Keratinocyte (primary cell): ENCODE data around the gene HINFP. TPM values are rescaled to one million over a fixed set of nuclear protein-coding genes. Genes with fewer than 3 reads are reported as not detected.

Source experiments
- DNase-seq: peaks from one replicate; pipeline ENCODE4 v3.0.0-alpha.2; 2011; ENCODE audit warnings: low read depth, missing footprints, low spot score
- FAIRE-seq: peaks from 2 replicates; lab custom pipeline; 2011; peaks lifted over from hg19 to GRCh38; lab: Jason Lieb, UNC
- H2AFZ ChIP-seq: 2 replicates; pipeline ENCODE4 v1.6.0; 2012; ENCODE audit warnings: low read length, control low read depth, inconsistent platforms; ENCODE audit not compliant: control insufficient read depth
- H3K27ac ChIP-seq: 2 replicates; pipeline ENCODE4 v1.5.1; 2011; ENCODE audit warnings: low read length; ENCODE audit not compliant: control insufficient read depth, insufficient read depth
- H3K27me3 ChIP-seq: 3 replicates; pipeline ENCODE4 v1.6.0; 2011; ENCODE audit warnings: low read length; ENCODE audit not compliant: control insufficient read depth, insufficient read depth; ENCODE audit errors: extremely low read depth
- H3K36me3 ChIP-seq, 2 experiments: 2 replicates in 1 of 2; 3 replicates in 1 of 2; pipeline ENCODE4 v1.5.1; 2011; ENCODE audit warnings: low read length in 2 of 2, mild to moderate bottlenecking in 1 of 2; ENCODE audit not compliant: control insufficient read depth in 2 of 2, insufficient read depth in 2 of 2; ENCODE audit errors: extremely low read depth in 1 of 2
- H3K4me1 ChIP-seq: 3 replicates; pipeline ENCODE4 v1.5.1; 2011; ENCODE audit warnings: low read length; ENCODE audit not compliant: control insufficient read depth, insufficient read depth; ENCODE audit errors: extremely low read depth
- H3K4me2 ChIP-seq: 3 replicates; pipeline ENCODE4 v1.6.0; 2011; ENCODE audit warnings: low read depth, low read length; ENCODE audit not compliant: control insufficient read depth, insufficient read depth; ENCODE audit errors: extremely low read depth
- H3K4me3 ChIP-seq, 3 experiments: fragments of 200-600 bp in 1 of 3; sonication (generic) in 1 of 3; 2 replicates in 2 of 3; 3 replicates in 1 of 3; pipeline ENCODE4 v1.5.1; 2011 to 2016; ENCODE audit warnings: low read length in 3 of 3, mild to moderate bottlenecking in 3 of 3, control low read depth in 2 of 3, inconsistent platforms in 1 of 3, low read depth in 1 of 3, mixed read lengths in 1 of 3, mixed run types in 1 of 3, moderate library complexity in 1 of 3; ENCODE audit not compliant: control insufficient read depth in 2 of 3, insufficient read depth in 2 of 3; ENCODE audit errors: extremely low read depth in 1 of 3
- H3K79me2 ChIP-seq: 2 replicates; pipeline ENCODE4 v1.6.0; 2012; ENCODE audit warnings: low read length; ENCODE audit not compliant: control insufficient read depth, insufficient read depth
- H3K9ac ChIP-seq: 3 replicates; pipeline ENCODE4 v1.6.0; 2011; ENCODE audit warnings: low read length; ENCODE audit not compliant: control insufficient read depth, insufficient read depth; ENCODE audit errors: extremely low read depth
- H3K9me1 ChIP-seq: 3 replicates; pipeline ENCODE4 v1.6.0; 2011; ENCODE audit warnings: low read length; ENCODE audit not compliant: control insufficient read depth, insufficient read depth; ENCODE audit errors: extremely low read depth
- H3K9me3 ChIP-seq: 2 replicates; pipeline ENCODE4 v1.5.1; 2012; ENCODE audit warnings: low read depth, low read length; ENCODE audit not compliant: control insufficient read depth
- H4K20me1 ChIP-seq: 3 replicates; pipeline ENCODE4 v1.6.0; 2011; ENCODE audit warnings: low read length; ENCODE audit not compliant: control insufficient read depth, insufficient read depth; ENCODE audit errors: extremely low read depth
- EZH2 ChIP-seq: IDR thresholded peaks from one replicate; pipeline ENCODE4 v1.6.1; 2012; ENCODE audit warnings: inconsistent platforms, mild to moderate bottlenecking, low read length, moderate library complexity
- dilution Hi-C: fragments of 300-500 bp; cut with MboI; formaldehyde crosslinking; loops from one replicate; pipeline ENCODE4 v1.7.0; 2020; ENCODE audit warnings: low sequenced_read_pairs; ENCODE audit not compliant: extremely low pct_ligation_motif_present
- polyA plus RNA-seq, 5 experiments: library from polyadenylated mRNA; depleted of rRNA in 3 of 5; stranded (reverse) in 3 of 5; stranded (forward) in 1 of 5; unstranded in 1 of 5; fragments of >200 nt; gene quantifications; 1 replicate in 1 of 5; 2 replicates in 3 of 5; 3 replicates in 1 of 5; pipeline versions ENCODE4 v1.2.1 to v1.2.3, GENCODE V29; 2011 to 2012; ENCODE audit warnings: missing spikeins in 2 of 5, low read depth in 1 of 5, low replicate concordance in 1 of 5
- TF ChIP-seq, protein P1 (sequence below), 3 experiments: IDR thresholded peaks in 1 of 3; conservative IDR thresholded peaks in 1 of 3; optimal IDR thresholded peaks in 1 of 3; 2 replicates in 2 of 3; 3 replicates in 1 of 3; pipeline versions ENCODE3 to v1.5.1; 2011; ENCODE audit warnings: low read length in 3 of 3, mild to moderate bottlenecking in 3 of 3, moderate library complexity in 2 of 3, control low read depth in 1 of 3, inconsistent platforms in 1 of 3; ENCODE audit not compliant: insufficient read depth in 2 of 3; ENCODE audit errors: extremely low read depth in 1 of 3

Gene HINFP
- polyA plus RNA-seq, 1 donor (not counting 4 experiments of a cell fraction or from before 2014, with no cell fraction given) = 15.6 TPM

DNA sequence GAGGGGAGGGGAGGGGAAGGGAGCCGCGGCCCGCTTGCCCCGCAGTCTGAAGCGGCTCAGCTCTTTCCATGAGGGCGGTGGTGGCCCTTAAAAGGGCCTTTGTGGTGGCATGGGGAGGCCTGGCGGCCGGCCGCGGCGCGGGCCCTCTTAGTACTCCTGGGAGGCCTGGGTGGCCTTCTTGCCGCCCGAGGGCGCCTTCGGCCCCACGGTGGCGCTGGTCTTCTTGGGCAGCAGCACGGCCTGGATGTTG lies 26.6 kb upstream of the HINFP start:
- H3K9ac ChIP-seq = peak overlapping the region; percentile 81
- DNase-seq (no peak), FAIRE-seq (no peak)
- H3K36me3 ChIP-seq = peaks cover 28 to 45% of the 10 kb centered on the region in 2 experiments
- H3K79me2 ChIP-seq = peaks cover 37% of the 10 kb centered on the region
- H3K4me1 ChIP-seq = peaks cover 19% of the 10 kb centered on the region
- no peaks in the 10 kb centered on the region for H3K9me3 ChIP-seq
- H3K27me3 ChIP-seq = no peaks in the 10 kb centered on the region
- no peaks in the 10 kb centered on the region for H3K9me1 ChIP-seq
- no peak overlapping the region for H2AFZ ChIP-seq
- H3K27ac ChIP-seq = peak overlapping the region; percentile 73
- peak overlapping the region; percentile 63 for H3K4me2 ChIP-seq
- peak overlapping the region; percentile 71 to 93 (median 78) for H3K4me3 ChIP-seq
- TF ChIP-seq, protein P1, sequence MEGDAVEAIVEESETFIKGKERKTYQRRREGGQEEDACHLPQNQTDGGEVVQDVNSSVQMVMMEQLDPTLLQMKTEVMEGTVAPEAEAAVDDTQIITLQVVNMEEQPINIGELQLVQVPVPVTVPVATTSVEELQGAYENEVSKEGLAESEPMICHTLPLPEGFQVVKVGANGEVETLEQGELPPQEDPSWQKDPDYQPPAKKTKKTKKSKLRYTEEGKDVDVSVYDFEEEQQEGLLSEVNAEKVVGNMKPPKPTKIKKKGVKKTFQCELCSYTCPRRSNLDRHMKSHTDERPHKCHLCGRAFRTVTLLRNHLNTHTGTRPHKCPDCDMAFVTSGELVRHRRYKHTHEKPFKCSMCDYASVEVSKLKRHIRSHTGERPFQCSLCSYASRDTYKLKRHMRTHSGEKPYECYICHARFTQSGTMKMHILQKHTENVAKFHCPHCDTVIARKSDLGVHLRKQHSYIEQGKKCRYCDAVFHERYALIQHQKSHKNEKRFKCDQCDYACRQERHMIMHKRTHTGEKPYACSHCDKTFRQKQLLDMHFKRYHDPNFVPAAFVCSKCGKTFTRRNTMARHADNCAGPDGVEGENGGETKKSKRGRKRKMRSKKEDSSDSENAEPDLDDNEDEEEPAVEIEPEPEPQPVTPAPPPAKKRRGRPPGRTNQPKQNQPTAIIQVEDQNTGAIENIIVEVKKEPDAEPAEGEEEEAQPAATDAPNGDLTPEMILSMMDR (optimal IDR thresholded peaks at IDR 0.05 in 1 of 3, IDR thresholded peaks at IDR 0.05 in 1 of 3, conservative IDR thresholded peaks at IDR 0.05 in 1 of 3; ENCODE audit: extremely low read depth in 1 of 3, insufficient read depth in 2 of 3, low read length in 3 of 3) = peak; percentile 41 to 76 (median 72)
- no peak for TF ChIP-seq EZH2
- no peaks in the 10 kb centered on the region for H4K20me1 ChIP-seq
- dilution Hi-C loops = no loop called here

DNA sequence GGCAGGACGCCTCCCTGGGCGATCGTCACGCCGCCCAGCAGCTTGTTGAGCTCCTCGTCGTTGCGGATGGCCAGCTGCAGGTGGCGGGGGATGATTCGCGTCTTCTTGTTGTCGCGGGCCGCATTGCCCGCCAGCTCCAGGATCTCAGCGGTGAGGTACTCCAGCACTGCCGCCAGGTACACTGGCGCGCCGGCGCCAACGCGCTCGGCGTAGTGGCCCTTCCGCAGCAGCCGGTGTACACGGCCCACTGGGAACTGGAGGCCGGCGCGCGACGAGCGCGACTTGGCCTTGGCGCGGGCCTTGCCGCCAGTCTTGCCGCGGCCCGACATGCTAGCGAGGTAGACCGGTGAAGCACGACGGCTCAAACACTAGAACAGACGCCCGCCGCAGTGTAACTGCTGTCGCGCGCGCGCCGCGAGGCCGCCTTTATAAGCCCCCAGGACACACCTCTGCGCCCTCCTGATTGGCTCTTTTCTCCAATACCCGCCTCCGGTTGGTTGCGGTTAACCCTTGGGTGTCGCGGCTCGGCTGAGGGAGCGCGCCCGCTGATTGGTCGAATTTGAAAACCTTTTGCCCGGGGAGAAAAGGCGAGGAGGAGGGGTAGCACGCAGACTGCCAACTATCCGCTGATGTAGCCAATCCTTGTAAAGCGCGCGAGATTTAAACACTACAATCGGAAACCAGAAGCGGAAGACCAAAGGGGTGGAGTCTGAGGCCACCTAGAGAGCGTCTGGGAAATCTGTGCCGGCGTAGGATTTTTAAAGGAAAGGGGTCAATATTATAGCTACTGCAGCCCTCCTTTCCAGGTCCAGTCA lies 26.1 kb upstream of the HINFP start:
- Histone ChIP-seq H3K4me2 (peak overlapping the region; percentile 63), H2AFZ (peak overlapping the region; percentile 10), H3K9ac (peak overlapping the region; percentile 81), H3K79me2 (peaks cover 42% of the 10 kb centered on the region), H3K27me3 (no peaks in the 10 kb centered on the region), H3K36me3 (peaks cover 23 to 40% of the 10 kb centered on the region in 2 experiments), H3K4me3 (peak overlapping the region; percentile 71 to 93 (median 78)), H3K4me1 (peaks cover 24% of the 10 kb centered on the region), H3K9me1 (no peaks in the 10 kb centered on the region), H4K20me1 (no peaks in the 10 kb centered on the region), H3K9me3 (no peaks in the 10 kb centered on the region), H3K27ac (peak overlapping the region; percentile 73)
- DNase-seq = peak; percentile 97
- TF ChIP-seq, protein P1 (optimal IDR thresholded peaks at IDR 0.05 in 1 of 3, IDR thresholded peaks at IDR 0.05 in 1 of 3, conservative IDR thresholded peaks at IDR 0.05 in 1 of 3; ENCODE audit: extremely low read depth in 1 of 3, insufficient read depth in 2 of 3, low read length in 3 of 3) = no peak
- no peak for TF ChIP-seq EZH2
- FAIRE-seq = peak; percentile 91
- dilution Hi-C loops = no loop called here
